Activated T-helper 1 cell treated with anti-CD3 and anti-CD28 coated beads, Interleukin-2, amount 50 U/mL, for 16 hours (primary cell): Measurements from ENCODE around the gene LY86.

Experiments used
- DNase-seq, 2 donors: peaks; one replicate each; pipeline ENCODE4 v3.0.0-alpha.2; 2020; ENCODE audit warnings: low read depth in 1 of 2, low spot score in 1 of 2

Gene LY86

GRCh38 chr6:6679633-6680032, 91.1 kb downstream of the LY86 start:
- DNase-seq = no peak

GRCh38 chr6:6680526-6680925, 92.0 kb downstream of the LY86 start:
- DNase-seq = no peak

GRCh38 chr6:6681075-6681849, 92.7 kb downstream of the LY86 start:
- no peak for DNase-seq

GRCh38 chr6:6682225-6682624, 93.7 kb downstream of the LY86 start:
- DNase-seq = no peak

GRCh38 chr6:6683969-6684833, 95.7 kb downstream of the LY86 start:
- no peak for DNase-seq

GRCh38 chr6:6685249-6686040, 96.9 kb downstream of the LY86 start:
- no peak for DNase-seq

GRCh38 chr6:6686176-6686575, 97.7 kb downstream of the LY86 start:
- no peak for DNase-seq

- DNase-seq = peak in 1 of 2 donors; percentile 29
Observed at GRCh38 chr6:6686748-6687601, 98.5 kb downstream of the LY86 start.

- no peak for DNase-seq
Observed at GRCh38 chr6:6688283-6688682, 99.8 kb downstream of the LY86 start.

GRCh38 chr6:6688951-6689350, 100.4 kb downstream of the LY86 start:
- no peak for DNase-seq

- no peak for DNase-seq
Observed at GRCh38 chr6:6689400-6690143, 101.1 kb downstream of the LY86 start.

GRCh38 chr6:6690144-6690483, 101.6 kb downstream of the LY86 start:
- DNase-seq = no peak

- no peak for DNase-seq
Observed at GRCh38 chr6:6694368-6694780, 105.9 kb downstream of the LY86 start.

- DNase-seq = no peak
Observed at GRCh38 chr6:6694825-6695624, 106.5 kb downstream of the LY86 start.

- no peak for DNase-seq
Observed at GRCh38 chr6:6695625-6696276, 107.2 kb downstream of the LY86 start.

- DNase-seq = no peak
Observed at GRCh38 chr6:6696867-6697531, 108.5 kb downstream of the LY86 start.

- DNase-seq = no peak
Observed at GRCh38 chr6:6697620-6698019, 109.1 kb downstream of the LY86 start.

GRCh38 chr6:6699741-6700367, 111.3 kb downstream of the LY86 start:
- no peak for DNase-seq
